K562 (cell line): Measurements from ENCODE around the gene MDP1. TPM values are rescaled to one million over a fixed set of nuclear protein-coding genes. Genes with fewer than 3 reads are reported as not detected.

Experiments
- ARNT ChIP-seq, 2 experiments: fragments of 450-650 bp; IDR thresholded peaks; 2 replicates each; pipeline ENCODE4 v1.6.1; 2016; ENCODE audit warnings: mild to moderate bottlenecking in 1 of 2
- CCNT2 ChIP-seq: IDR thresholded peaks from 2 replicates; pipeline ENCODE4 v1.6.1; 2011; ENCODE audit warnings: borderline replicate concordance, low read depth, mild to moderate bottlenecking, moderate library complexity, mixed read lengths, low read length; ENCODE audit not compliant: insufficient read length; ENCODE audit errors: extremely low read depth
- CREB1 ChIP-seq, 2 experiments: sonication (generic) in 1 of 2; formaldehyde crosslinking in 1 of 2; IDR thresholded peaks; 2 replicates each; pipeline versions ENCODE4 v1.6.1 to v1.8.0; 2012 to 2022; ENCODE audit warnings: inconsistent platforms in 1 of 2, mild to moderate bottlenecking in 1 of 2, missing genetic modification reagents in 1 of 2, moderate library complexity in 1 of 2
- CSDE1 ChIP-seq, 2 experiments: fragments of 450-650 bp; IDR thresholded peaks; 2 replicates each; pipeline ENCODE4 v1.6.1; 2016; ENCODE audit warnings: mild to moderate bottlenecking in 1 of 2
- EHMT2 ChIP-seq: fragments of 450-650 bp; IDR thresholded peaks from 2 replicates; pipeline ENCODE4 v1.6.1; 2018; ENCODE audit warnings: antibody characterized with exemption
- EP400 ChIP-seq: fragments of 450-650 bp; IDR thresholded peaks from 2 replicates; pipeline ENCODE4 v1.6.1; 2017; ENCODE audit warnings: antibody characterized with exemption, mild to moderate bottlenecking, moderate library complexity
- HDAC1 ChIP-seq, 2 experiments: fragments of 450-650 bp; IDR thresholded peaks; 2 replicates each; pipeline ENCODE4 v1.6.1; 2016 to 2017; ENCODE audit warnings: inconsistent platforms in 1 of 2, mild to moderate bottlenecking in 1 of 2, moderate library complexity in 1 of 2
- MBD2 ChIP-seq: sonication (generic); IDR thresholded peaks from 2 replicates; pipeline ENCODE4 v1.6.1; 2016; ENCODE audit warnings: low read depth, borderline replicate concordance
- MTA3 ChIP-seq: fragments of 450-650 bp; formaldehyde crosslinking; IDR thresholded peaks from 2 replicates; pipeline ENCODE4 v1.6.1; 2017; ENCODE audit warnings: mild to moderate bottlenecking, borderline replicate concordance
- PCBP1 ChIP-seq: fragments of 200-400 bp; formaldehyde crosslinking; IDR thresholded peaks from 2 replicates; pipeline ENCODE4 v1.6.1; 2018; ENCODE audit warnings: mild to moderate bottlenecking, low read depth, low read length; ENCODE audit not compliant: poor library complexity, severe bottlenecking
- PTTG1 ChIP-seq: fragments of 450-650 bp; IDR thresholded peaks from 2 replicates; pipeline ENCODE4 v1.6.1; 2016; ENCODE audit warnings: low read depth, mild to moderate bottlenecking, missing genetic modification characterization, missing compliant biosample characterization
- RB1 ChIP-seq: fragments of 450-650 bp; IDR thresholded peaks from 2 replicates; pipeline ENCODE4 v1.6.1; 2017; ENCODE audit warnings: low read depth, mild to moderate bottlenecking
- SIN3B ChIP-seq: fragments of 450-650 bp; IDR thresholded peaks from 2 replicates; pipeline ENCODE4 v1.6.1; 2017; ENCODE audit warnings: low read depth, mild to moderate bottlenecking, moderate library complexity
- SMAD3 ChIP-seq: fragments of 450-650 bp; formaldehyde crosslinking; conservative IDR thresholded peaks from 2 replicates; pipeline ENCODE4 v1.4.0; 2020; ENCODE audit warnings: mild to moderate bottlenecking
- TBL1XR1 ChIP-seq, 2 experiments: IDR thresholded peaks; 2 replicates each; pipeline ENCODE4 v1.6.1; 2012; ENCODE audit warnings: improper control_type of control experiment in 2 of 2, low read length in 2 of 2, mild to moderate bottlenecking in 1 of 2
- TEAD2 ChIP-seq: fragments of 450-650 bp; IDR thresholded peaks from 2 replicates; pipeline ENCODE4 v1.6.1; 2016; ENCODE audit warnings: missing genetic modification characterization, control low read depth, missing compliant biosample characterization
- THRAP3 ChIP-seq: fragments of 450-650 bp; IDR thresholded peaks from 2 replicates; pipeline ENCODE4 v1.6.1; 2016; ENCODE audit warnings: mild to moderate bottlenecking, inconsistent platforms, borderline replicate concordance
- ZBTB8A ChIP-seq: fragments of 450-650 bp; IDR thresholded peaks from 2 replicates; pipeline ENCODE4 v1.6.1; 2018; ENCODE audit warnings: mild to moderate bottlenecking, moderate library complexity; ENCODE audit not compliant: partially characterized antibody
- ZNF197 ChIP-seq: fragments of 200-800 bp; sonication (Bioruptor generic); IDR thresholded peaks from 2 replicates; pipeline ENCODE4 v1.6.1; 2016; ENCODE audit warnings: low read depth, missing genetic modification characterization, missing compliant biosample characterization
- ZNF212 ChIP-seq: fragments of 450-650 bp; formaldehyde crosslinking; IDR thresholded peaks from 2 replicates; pipeline ENCODE4 v1.4.0; 2020; ENCODE audit warnings: mild to moderate bottlenecking
- ZNF3 ChIP-seq: fragments of 250-450 bp; sonication (Bioruptor Pico); IDR thresholded peaks from 2 replicates; pipeline ENCODE4 v1.5.0; 2021; ENCODE audit warnings: mild to moderate bottlenecking, moderate library complexity
- polyA plus RNA-seq, 8 experiments: library from polyadenylated mRNA; depleted of rRNA in 4 of 8; stranded (reverse) in 5 of 8; unstranded in 3 of 8; fragments of >200 nt; fragmentation: Nextera tagmentation in 2 of 8; fragmentation: Illumina TruSeq in 1 of 8; extraction: Ambion mirVana in 2 of 8; extraction: Trizol in 1 of 8; gene quantifications; 2 replicates each; pipeline versions ENCODE4 v1.2.1 to v1.2.3, GENCODE V29; 2011 to 2014; ENCODE audit warnings: inconsistent platforms in 1 of 8, missing spikeins in 1 of 8
- total RNA-seq, 7 experiments: library from RNA; depleted of rRNA in 6 of 7; stranded (reverse); fragments of >200 nt in 6 of 7; fragmentation: Illumina TruSeq in 2 of 7; extraction: Trizol in 2 of 7; gene quantifications; 2 replicates each; pipeline versions ENCODE4 v1.2.1 to v1.2.3, GENCODE V29; 2011 to 2021; ENCODE audit warnings: low replicate concordance in 1 of 7
- TF ChIP-seq, protein P1 (sequence below): fragments of 250-450 bp; sonication (Bioruptor Pico); IDR thresholded peaks from 2 replicates; pipeline ENCODE4 v1.8.0; 2021; ENCODE audit warnings: mild to moderate bottlenecking, moderate library complexity
- TF ChIP-seq, protein P2 (sequence below): fragments of 450-650 bp; formaldehyde crosslinking; IDR thresholded peaks from 2 replicates; pipeline ENCODE4 v1.4.0; 2022; ENCODE audit warnings: missing genetic modification characterization
- TF ChIP-seq, protein P3 (sequence below): fragments of 450-650 bp; IDR thresholded peaks from 2 replicates; pipeline ENCODE4 v1.6.1; 2018; ENCODE audit warnings: mild to moderate bottlenecking, low read depth; ENCODE audit not compliant: partially characterized antibody
- TF ChIP-seq, protein P4 (sequence below): fragments of 450-650 bp; formaldehyde crosslinking; IDR thresholded peaks from 2 replicates; pipeline ENCODE4 v1.4.0; 2020; ENCODE audit warnings: mild to moderate bottlenecking, moderate library complexity

MDP1 gene
- total and polyA plus RNA-seq, 9 of the 15 experiments (the other 6 are each of a cell fraction or from before 2014, with no cell fraction given): 2.7 to 29.6 (median 11.0) TPM

DNA sequence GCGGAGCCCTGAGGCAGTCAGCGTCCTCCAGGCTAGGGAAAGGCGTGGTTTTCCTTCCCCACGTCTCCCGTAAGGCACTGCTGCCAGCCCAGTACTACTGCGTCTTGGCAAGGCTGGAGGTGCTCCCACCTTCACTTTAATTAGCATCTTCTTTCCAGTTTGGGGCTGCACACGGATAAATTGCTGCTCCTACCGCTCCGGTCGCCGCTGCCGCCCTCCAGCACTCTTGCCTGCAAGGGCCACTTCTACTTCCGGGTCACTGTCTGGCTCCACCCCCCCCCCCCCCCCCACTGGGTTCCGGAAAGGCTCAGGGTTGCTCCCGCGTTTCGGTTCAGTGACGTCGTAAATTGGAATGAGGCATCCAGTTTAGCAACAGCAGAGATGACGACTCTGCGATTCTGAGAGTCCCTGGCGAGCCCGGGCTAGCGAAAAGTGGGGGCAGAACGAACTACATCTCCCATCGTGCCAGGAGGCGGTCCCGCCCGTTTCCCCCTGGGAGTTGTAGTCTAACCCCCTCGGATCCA is 16.3 kb upstream of the MDP1 start, which contains the start of gene NEDD8 (continued):
- no peak for TF ChIP-seq CSDE1 (IDR thresholded peaks at IDR 0.05)
- TF ChIP-seq SMAD3 (CRISPR knock-in tag): no peak
- peak; percentile 62; the same call in 1 of the 2 replicates for TF ChIP-seq SIN3B
- no peak for TF ChIP-seq TEAD2
- TF ChIP-seq ARNT (IDR thresholded peaks at IDR 0.05): no peak
- no peak for TF ChIP-seq CCNT2
- no peak for TF ChIP-seq PTTG1
- TF ChIP-seq ZNF197 (CRISPR knock-in tag): no peak
- TF ChIP-seq, protein P1, sequence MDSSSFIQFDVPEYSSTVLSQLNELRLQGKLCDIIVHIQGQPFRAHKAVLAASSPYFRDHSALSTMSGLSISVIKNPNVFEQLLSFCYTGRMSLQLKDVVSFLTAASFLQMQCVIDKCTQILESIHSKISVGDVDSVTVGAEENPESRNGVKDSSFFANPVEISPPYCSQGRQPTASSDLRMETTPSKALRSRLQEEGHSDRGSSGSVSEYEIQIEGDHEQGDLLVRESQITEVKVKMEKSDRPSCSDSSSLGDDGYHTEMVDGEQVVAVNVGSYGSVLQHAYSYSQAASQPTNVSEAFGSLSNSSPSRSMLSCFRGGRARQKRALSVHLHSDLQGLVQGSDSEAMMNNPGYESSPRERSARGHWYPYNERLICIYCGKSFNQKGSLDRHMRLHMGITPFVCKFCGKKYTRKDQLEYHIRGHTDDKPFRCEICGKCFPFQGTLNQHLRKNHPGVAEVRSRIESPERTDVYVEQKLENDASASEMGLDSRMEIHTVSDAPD: no peak
- TF ChIP-seq, protein P2, sequence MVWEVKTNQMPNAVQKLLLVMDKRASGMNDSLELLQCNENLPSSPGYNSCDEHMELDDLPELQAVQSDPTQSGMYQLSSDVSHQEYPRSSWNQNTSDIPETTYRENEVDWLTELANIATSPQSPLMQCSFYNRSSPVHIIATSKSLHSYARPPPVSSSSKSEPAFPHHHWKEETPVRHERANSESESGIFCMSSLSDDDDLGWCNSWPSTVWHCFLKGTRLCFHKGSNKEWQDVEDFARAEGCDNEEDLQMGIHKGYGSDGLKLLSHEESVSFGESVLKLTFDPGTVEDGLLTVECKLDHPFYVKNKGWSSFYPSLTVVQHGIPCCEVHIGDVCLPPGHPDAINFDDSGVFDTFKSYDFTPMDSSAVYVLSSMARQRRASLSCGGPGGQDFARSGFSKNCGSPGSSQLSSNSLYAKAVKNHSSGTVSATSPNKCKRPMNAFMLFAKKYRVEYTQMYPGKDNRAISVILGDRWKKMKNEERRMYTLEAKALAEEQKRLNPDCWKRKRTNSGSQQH (CRISPR knock-in tag): no peak
- TF ChIP-seq HDAC1 (IDR thresholded peaks at IDR 0.05): peak in 1 of 2 experiments; percentile 78; a peak in 2 of 4 replicates
- TF ChIP-seq, protein P3, sequence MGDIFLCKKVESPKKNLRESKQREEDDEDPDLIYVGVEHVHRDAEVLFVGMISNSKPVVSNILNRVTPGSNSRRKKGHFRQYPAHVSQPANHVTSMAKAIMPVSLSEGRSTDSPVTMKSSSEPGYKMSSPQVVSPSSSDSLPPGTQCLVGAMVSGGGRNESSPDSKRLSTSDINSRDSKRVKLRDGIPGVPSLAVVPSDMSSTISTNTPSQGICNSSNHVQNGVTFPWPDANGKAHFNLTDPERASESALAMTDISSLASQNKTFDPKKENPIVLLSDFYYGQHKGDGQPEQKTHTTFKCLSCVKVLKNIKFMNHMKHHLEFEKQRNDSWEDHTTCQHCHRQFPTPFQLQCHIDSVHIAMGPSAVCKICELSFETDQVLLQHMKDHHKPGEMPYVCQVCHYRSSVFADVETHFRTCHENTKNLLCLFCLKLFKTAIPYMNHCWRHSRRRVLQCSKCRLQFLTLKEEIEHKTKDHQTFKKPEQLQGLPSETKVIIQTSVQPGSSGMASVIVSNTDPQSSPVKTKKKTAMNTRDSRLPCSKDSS: no peak
- TF ChIP-seq RB1: no peak
- TF ChIP-seq TBL1XR1 (IDR thresholded peaks at IDR 0.05; ENCODE audit: low read length in 2 of 2): no peak
- peak; percentile 77 for TF ChIP-seq CREB1 (IDR thresholded peaks at IDR 0.05)
- peak; percentile 62; the same call in 1 of the 2 replicates for TF ChIP-seq CREB1 (CRISPR knock-in tag; IDR thresholded peaks at IDR 0.05)
- TF ChIP-seq ZNF212 (CRISPR knock-in tag): no peak
- peak; percentile 43 for TF ChIP-seq PCBP1
- TF ChIP-seq EP400: 0 out of 2 replicates have a peak, but pooled peaks have one; percentile 18
- TF ChIP-seq ZNF3 (CRISPR knock-in tag): no peak
- no peak for TF ChIP-seq EHMT2
- no peak for TF ChIP-seq ZBTB8A
- TF ChIP-seq, protein P4, sequence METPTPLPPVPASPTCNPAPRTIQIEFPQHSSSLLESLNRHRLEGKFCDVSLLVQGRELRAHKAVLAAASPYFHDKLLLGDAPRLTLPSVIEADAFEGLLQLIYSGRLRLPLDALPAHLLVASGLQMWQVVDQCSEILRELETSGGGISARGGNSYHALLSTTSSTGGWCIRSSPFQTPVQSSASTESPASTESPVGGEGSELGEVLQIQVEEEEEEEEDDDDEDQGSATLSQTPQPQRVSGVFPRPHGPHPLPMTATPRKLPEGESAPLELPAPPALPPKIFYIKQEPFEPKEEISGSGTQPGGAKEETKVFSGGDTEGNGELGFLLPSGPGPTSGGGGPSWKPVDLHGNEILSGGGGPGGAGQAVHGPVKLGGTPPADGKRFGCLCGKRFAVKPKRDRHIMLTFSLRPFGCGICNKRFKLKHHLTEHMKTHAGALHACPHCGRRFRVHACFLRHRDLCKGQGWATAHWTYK: no peak
- no peak for TF ChIP-seq MTA3
- no peak for TF ChIP-seq THRAP3
- TF ChIP-seq MBD2: peak; percentile 86
